K562 (cell line): ENCODE data around the gene DCTN1. TPM values are rescaled to one million over a fixed set of nuclear protein-coding genes. Genes with fewer than 3 reads are reported as not detected.
"Not testable (repeated sequence)": the region's sequence is repeated elsewhere in the genome, so short reads cannot be mapped to it uniquely, and the experiment has no call there.

Experiments
- ATAC-seq: fragments of 200-7000 bp; cut with Tn5 transposase; 3 replicates; pipeline ENCODE4 v1.9.1; 2020; ENCODE audit warnings: moderate library complexity
- BruUV-seq: library from RNA; stranded (reverse); fragments of 400-500 nt; replicated peaks from 2 replicates; lab custom pipeline; 2021; lab: Mats Ljungman, UMichigan
- CTCF ChIA-PET: fragments of 300-600 bp; formaldehyde crosslinking; extraction: SDS; loops from one replicate; lab custom pipeline; 2021; ENCODE audit warnings: low intra/inter-chr PET ratio; lab: Yijun Ruan, JAX
- POLR2A ChIA-PET: fragments of 300-600, 350-650 bp; sonication (Branson Sonifier 250); formaldehyde crosslinking; extraction: SDS; loops from one replicate; lab custom pipeline; 2021; ENCODE audit warnings: antibody characterized with exemption, inconsistent platforms; lab: Yijun Ruan, JAX
- DNase-seq, 4 experiments: peaks; one replicate each; pipeline versions ENCODE4 v3.0.0 to v3.0.0-alpha.2; 2011 to 2018; ENCODE audit warnings: low spot score in 3 of 4, mixed read lengths in 3 of 4; ENCODE audit errors: extremely low read depth in 1 of 4
- FAIRE-seq: peaks from 2 replicates; lab custom pipeline; 2011; peaks lifted over from hg19 to GRCh38; lab: Jason Lieb, UNC
- H2AFZ ChIP-seq: 2 replicates; pipeline ENCODE4 v1.6.0; 2011; ENCODE audit warnings: low read depth, low read length, control low read depth, inconsistent platforms
- H3K27ac ChIP-seq: fragments of 200-600 bp; 3 replicates; pipeline ENCODE4 v1.8.0; 2011; ENCODE audit warnings: low read depth, mild to moderate bottlenecking, control low read depth, inconsistent platforms, low read length, moderate library complexity, mixed read lengths; ENCODE audit errors: extremely low read depth
- H3K27me3 ChIP-seq, 2 experiments: fragments of 300-600 bp in 1 of 2; 2 replicates in 1 of 2; 3 replicates in 1 of 2; pipeline versions ENCODE4 v1.6.0 to v1.8.0; 2011; ENCODE audit warnings: inconsistent platforms in 2 of 2, low read length in 2 of 2, mild to moderate bottlenecking in 1 of 2, mixed read lengths in 1 of 2, moderate library complexity in 1 of 2; ENCODE audit not compliant: control insufficient read depth in 2 of 2, insufficient read depth in 2 of 2
- H3K36me3 ChIP-seq: fragments of 300-600 bp; 3 replicates; pipeline ENCODE4 v1.8.0; 2011; ENCODE audit warnings: mild to moderate bottlenecking, low read length, inconsistent platforms; ENCODE audit not compliant: control insufficient read depth, insufficient read depth
- H3K4me1 ChIP-seq, 2 experiments: fragments of 200-600 bp in 1 of 2; replicated peaks in 1 of 2; 2 replicates in 1 of 2; 3 replicates in 1 of 2; pipeline versions ENCODE4 v1.5.1 to v1.8.0; 2011; ENCODE audit warnings: inconsistent platforms in 2 of 2, low read length in 2 of 2, mild to moderate bottlenecking in 1 of 2, mixed read lengths in 1 of 2, moderate library complexity in 1 of 2; ENCODE audit not compliant: control insufficient read depth in 2 of 2, insufficient read depth in 2 of 2
- H3K4me2 ChIP-seq: 2 replicates; pipeline ENCODE4 v1.6.1; 2011; ENCODE audit warnings: low read length, control low read depth, inconsistent platforms, mixed read lengths; ENCODE audit not compliant: insufficient read depth
- H3K4me3 ChIP-seq: fragments of 200-600 bp; sonication (generic), shearing (Covaris generic); 2 replicates; pipeline ENCODE4 v1.5.1; 2016; ENCODE audit warnings: control low read depth, inconsistent platforms
- H3K79me2 ChIP-seq: fragments of 200-600 bp; 3 replicates; pipeline ENCODE4 v1.8.0; 2011; ENCODE audit warnings: low read length, inconsistent platforms; ENCODE audit not compliant: control insufficient read depth, insufficient read depth
- H3K9ac ChIP-seq, 2 experiments: 2 replicates each; pipeline versions ENCODE4 v1.6.0 to v1.6.1; 2011; ENCODE audit warnings: low read depth in 2 of 2, low read length in 2 of 2, control low read depth in 1 of 2, inconsistent platforms in 1 of 2, mild to moderate bottlenecking in 1 of 2, mixed read lengths in 1 of 2; ENCODE audit not compliant: insufficient read depth in 1 of 2
- H3K9me1 ChIP-seq: one replicate; pipeline ENCODE4 v1.6.0; 2011; ENCODE audit warnings: inconsistent platforms, mild to moderate bottlenecking, low read length, moderate library complexity; ENCODE audit not compliant: control insufficient read depth, insufficient read depth
- H3K9me3 ChIP-seq: replicated peaks from 2 replicates; pipeline ENCODE4 v1.5.1; 2011; ENCODE audit warnings: low read depth, low read length, inconsistent platforms; ENCODE audit not compliant: control insufficient read depth, insufficient read depth
- H4K20me1 ChIP-seq: replicated peaks from 2 replicates; pipeline ENCODE4 v1.6.1; 2011; ENCODE audit warnings: low read length, inconsistent platforms, mixed read lengths; ENCODE audit not compliant: control insufficient read depth, insufficient read depth
- DDX20 ChIP-seq: fragments of 450-650 bp; IDR thresholded peaks from 2 replicates; pipeline ENCODE4 v1.6.1; 2016; ENCODE audit warnings: missing genetic modification characterization, low read depth, mild to moderate bottlenecking, missing compliant biosample characterization, moderate library complexity
- WGBS: fragments of 100-300 bp; shearing (Covaris generic); methylation state at CpG from one replicate; pipeline ENCODE4 v1.1.6; 2016; ENCODE audit warnings: low coverage, mixed read lengths; ENCODE audit not compliant: insufficient coverage; ENCODE audit errors: missing lambda C conversion rate; 5-methylcytosine and 5-hydroxymethylcytosine counted together
- in situ Hi-C: fragments of 300-500 bp; cut with MboI; formaldehyde crosslinking; loops from 4 replicates; pipeline ENCODE4 v1.15.0; 2018; ENCODE audit warnings: inconsistent platforms, mixed read lengths
- intact Hi-C: fragments of 100-400 bp; cut with micrococcal nuclease; formaldehyde crosslinking; loops from 2 replicates; pipeline ENCODE4 v1.14.2; 2022
- polyA plus RNA-seq, 8 experiments: library from polyadenylated mRNA; depleted of rRNA in 4 of 8; stranded (reverse) in 5 of 8; unstranded in 3 of 8; fragments of >200 nt; fragmentation: Nextera tagmentation in 2 of 8; fragmentation: Illumina TruSeq in 1 of 8; extraction: Ambion mirVana in 2 of 8; extraction: Trizol in 1 of 8; gene quantifications; 2 replicates each; pipeline versions ENCODE4 v1.2.1 to v1.2.3, GENCODE V29; 2011 to 2014; ENCODE audit warnings: inconsistent platforms in 1 of 8, missing spikeins in 1 of 8
- total RNA-seq, 7 experiments: library from RNA; depleted of rRNA in 6 of 7; stranded (reverse); fragments of >200 nt in 6 of 7; fragmentation: Illumina TruSeq in 2 of 7; extraction: Trizol in 2 of 7; gene quantifications; 2 replicates each; pipeline versions ENCODE4 v1.2.1 to v1.2.3, GENCODE V29; 2011 to 2021; ENCODE audit warnings: low replicate concordance in 1 of 7
- TF ChIP-seq, protein P1 (sequence below): fragments of 450-650 bp; formaldehyde crosslinking; IDR thresholded peaks from 2 replicates; pipeline ENCODE4 v1.4.0; 2020; ENCODE audit warnings: mild to moderate bottlenecking, mixed read lengths

Gene DCTN1
- total and polyA plus RNA-seq, 9 of the 15 experiments (the other 6 are each of a cell fraction or from before 2014, with no cell fraction given): 23.9 to 71.7 (median 45.0) TPM

DNA sequence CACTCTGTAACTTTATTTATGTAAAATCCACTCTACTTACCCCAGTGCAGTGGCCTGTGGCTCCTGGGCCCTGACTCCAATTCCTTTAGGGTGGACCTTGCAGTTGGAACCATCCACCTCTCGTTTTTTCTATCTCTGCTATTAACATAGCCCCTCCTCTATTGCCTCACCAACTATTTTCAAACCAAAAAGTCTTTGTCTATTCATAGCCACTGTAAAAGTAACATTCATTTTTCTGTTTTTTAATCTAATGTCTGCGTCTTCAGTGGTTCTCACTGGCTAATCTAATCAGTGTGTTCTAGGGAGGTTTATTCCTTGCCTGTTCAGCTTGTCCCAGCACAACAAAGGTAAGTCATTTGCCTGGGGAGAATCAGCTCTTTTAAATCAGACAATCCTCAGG lies 36.8 kb downstream of the DCTN1 start, which contains the start of gene SLC4A5 (continued):
- TF ChIP-seq DDX20 (tag): no peak

DNA sequence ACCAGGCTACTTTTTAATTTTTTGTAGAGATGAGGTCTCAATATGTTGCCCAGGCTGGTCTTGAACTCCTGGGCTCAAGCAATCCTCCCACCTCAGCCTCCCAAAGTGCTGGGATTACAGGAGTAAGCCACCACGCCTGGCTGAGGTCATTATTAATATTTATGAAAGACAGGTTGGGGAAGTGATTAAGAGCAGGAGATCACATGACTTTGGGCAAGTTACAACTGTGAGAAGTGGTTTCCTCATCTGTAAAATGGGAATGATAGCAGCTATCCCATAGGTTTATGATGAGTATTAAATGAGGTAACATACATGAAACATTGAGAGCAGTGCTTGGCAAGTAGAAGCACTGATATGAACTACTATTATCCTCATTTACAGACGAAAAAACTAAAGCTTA lies 43.9 kb downstream of the DCTN1 start:
- H3K36me3 ChIP-seq, H3K4me3 ChIP-seq, H3K9me3 ChIP-seq, POLR2A ChIA-PET, ATAC-seq, H2AFZ ChIP-seq, H3K9me1 ChIP-seq, BruUV-seq, DNase-seq, H3K79me2 ChIP-seq, H3K4me2 ChIP-seq, FAIRE-seq, H3K27me3 ChIP-seq, H3K9ac ChIP-seq, H3K4me1 ChIP-seq, H4K20me1 ChIP-seq, H3K27ac ChIP-seq: not testable (repeated sequence)
- TF ChIP-seq, protein P1, sequence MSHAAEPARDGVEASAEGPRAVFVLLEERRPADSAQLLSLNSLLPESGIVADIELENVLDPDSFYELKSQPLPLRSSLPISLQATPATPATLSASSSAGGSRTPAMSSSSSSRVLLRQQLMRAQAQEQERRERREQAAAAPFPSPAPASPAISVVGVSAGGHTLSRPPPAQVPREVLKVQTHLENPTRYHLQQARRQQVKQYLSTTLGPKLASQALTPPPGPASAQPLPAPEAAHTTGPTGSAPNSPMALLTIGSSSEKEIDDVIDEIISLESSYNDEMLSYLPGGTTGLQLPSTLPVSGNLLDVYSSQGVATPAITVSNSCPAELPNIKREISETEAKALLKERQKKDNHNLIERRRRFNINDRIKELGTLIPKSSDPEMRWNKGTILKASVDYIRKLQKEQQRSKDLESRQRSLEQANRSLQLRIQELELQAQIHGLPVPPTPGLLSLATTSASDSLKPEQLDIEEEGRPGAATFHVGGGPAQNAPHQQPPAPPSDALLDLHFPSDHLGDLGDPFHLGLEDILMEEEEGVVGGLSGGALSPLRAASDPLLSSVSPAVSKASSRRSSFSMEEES (CRISPR knock-in tag): peak; percentile 58
- in situ Hi-C loops (loop anchor here (5.0 kb wide), 1 partner anchor 69 kb away; no protein-coding TSS in a partner anchor), intact Hi-C loops (loop anchor here (10.0 kb wide), 1 partner anchor 511 kb away; the partner anchor contains the start of gene STAMBP)
- CTCF ChIA-PET: interaction anchor here (2.1 to 3.9 kb wide), 2 partner anchors 58 to 86 kb away, joined by 14 to 18 read pairs; no protein-coding TSS in a partner anchor
- 0% methylated on average over 2 of the region's 2 CpGs for WGBS
